HG02852 (cell line): Measurements from ENCODE around the gene ACOX3.
"Not testable (repeated sequence)": the region's sequence is repeated elsewhere in the genome, so short reads cannot be mapped to it uniquely, and the experiment has no call there.

Source experiments
- ATAC-seq: cut with Tn5 transposase; IDR thresholded peaks from one replicate; pipeline ENCODE4 v1.9.1; 2021; ENCODE audit warnings: mild to moderate bottlenecking, moderate library complexity; ENCODE audit not compliant: unreplicated experiment

Gene ACOX3

DNA sequence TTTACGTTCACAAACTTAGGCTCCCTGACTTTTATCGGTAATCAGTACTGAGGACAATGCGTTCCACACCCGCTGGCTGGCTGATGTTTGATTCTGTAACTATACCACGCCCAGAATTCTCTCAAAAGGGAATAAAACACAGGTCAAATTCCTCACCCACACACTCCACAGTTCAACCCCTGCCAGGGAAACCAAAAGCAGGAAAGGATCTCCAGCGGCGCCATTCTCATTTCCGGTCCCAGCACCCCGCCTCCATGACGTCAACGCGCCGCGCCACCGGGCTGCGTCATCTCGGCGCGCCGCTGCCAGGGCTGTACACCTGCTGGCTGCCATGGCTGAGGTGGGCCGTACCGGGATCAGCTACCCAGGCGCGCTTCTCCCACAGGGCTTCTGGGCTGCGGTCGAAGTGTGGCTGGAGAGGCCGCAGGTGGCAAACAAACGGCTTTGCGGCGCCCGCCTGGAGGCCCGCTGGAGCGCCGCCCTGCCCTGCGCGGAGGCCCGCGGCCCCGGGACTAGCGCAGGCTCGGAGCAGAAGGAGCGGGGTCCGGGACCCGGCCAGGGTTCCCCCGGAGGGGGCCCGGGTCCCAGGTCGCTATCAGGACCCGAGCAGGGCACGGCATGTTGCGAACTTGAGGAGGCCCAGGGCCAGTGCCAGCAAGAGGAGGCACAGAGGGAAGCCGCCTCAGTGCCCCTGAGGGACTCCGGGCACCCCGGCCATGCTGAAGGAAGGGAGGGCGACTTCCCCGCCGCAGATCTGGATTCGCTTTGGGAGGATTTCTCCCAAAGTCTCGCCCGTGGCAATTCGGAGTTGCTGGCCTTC, at the start of gene ACOX3, which contains the start of gene TRMT44:
ACOX3 (minus strand) TSS at position 232 of the 820 bp plus-strand sequence. CDS start 24,202 bp downstream, outside the sequence.
TRMT44 (plus strand) TSS at position 286 of the 820 bp plus-strand sequence; CDS start at position 332, 46 bp downstream.
- ATAC-seq: peak; percentile 85

GRCh38 chr4:8488791-8489369, 48.4 kb upstream of the ACOX3 start:
- no peak for ATAC-seq

DNA sequence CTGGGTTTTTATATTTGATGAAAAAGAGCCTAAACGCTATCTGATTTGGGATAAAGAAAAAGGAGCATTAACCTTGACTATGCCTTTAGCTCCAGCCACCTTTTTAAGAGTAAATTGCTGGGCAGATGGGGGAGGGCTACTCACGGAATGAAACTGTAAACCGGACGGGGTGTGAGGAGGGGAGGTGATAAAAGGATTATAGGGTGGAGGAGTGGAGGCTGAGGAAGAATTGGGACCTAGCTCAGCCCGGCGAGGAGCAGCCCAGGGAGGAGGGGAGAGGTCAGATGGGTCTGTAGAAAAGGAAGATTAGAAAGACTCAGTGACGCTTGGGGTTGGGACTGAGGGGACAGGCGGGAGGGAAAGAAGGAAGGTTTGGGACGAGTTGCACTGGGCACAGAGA, 46.1 kb upstream of the ACOX3 start:
- ATAC-seq: not testable (repeated sequence)

GRCh38 chr4:8480221-8480620, 39.7 kb upstream of the ACOX3 start:
- ATAC-seq: no peak

GRCh38 chr4:8478801-8479744, 38.5 kb upstream of the ACOX3 start:
- ATAC-seq: no peak

DNA sequence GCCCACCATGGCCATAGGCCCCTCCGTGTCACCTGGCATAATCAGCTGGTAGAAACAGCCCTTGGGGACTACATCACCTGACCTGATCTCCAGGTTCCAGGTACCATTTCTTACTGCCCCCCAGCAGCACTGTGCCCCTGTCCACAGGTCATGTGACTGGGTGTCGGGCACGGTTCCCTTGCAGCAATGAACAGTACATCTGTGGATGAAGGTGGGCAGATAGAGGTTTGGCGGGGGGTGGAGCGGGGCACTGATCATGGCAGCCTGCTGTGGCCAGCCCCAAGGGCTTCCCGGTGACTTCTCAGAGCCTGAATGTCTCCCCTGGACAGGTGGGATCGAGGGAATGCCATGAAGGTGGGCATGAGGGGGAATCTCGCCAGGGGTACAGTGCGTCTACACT, 37.8 kb upstream of the ACOX3 start:
- no peak for ATAC-seq

GRCh38 chr4:8477676-8478075, 37.2 kb upstream of the ACOX3 start:
- no peak for ATAC-seq

GRCh38 chr4:8477095-8477635, 36.6 kb upstream of the ACOX3 start:
- no peak for ATAC-seq

GRCh38 chr4:8475751-8476575, 35.4 kb upstream of the ACOX3 start:
- ATAC-seq: no peak

GRCh38 chr4:8474856-8475255, 34.3 kb upstream of the ACOX3 start:
- ATAC-seq: no peak

DNA sequence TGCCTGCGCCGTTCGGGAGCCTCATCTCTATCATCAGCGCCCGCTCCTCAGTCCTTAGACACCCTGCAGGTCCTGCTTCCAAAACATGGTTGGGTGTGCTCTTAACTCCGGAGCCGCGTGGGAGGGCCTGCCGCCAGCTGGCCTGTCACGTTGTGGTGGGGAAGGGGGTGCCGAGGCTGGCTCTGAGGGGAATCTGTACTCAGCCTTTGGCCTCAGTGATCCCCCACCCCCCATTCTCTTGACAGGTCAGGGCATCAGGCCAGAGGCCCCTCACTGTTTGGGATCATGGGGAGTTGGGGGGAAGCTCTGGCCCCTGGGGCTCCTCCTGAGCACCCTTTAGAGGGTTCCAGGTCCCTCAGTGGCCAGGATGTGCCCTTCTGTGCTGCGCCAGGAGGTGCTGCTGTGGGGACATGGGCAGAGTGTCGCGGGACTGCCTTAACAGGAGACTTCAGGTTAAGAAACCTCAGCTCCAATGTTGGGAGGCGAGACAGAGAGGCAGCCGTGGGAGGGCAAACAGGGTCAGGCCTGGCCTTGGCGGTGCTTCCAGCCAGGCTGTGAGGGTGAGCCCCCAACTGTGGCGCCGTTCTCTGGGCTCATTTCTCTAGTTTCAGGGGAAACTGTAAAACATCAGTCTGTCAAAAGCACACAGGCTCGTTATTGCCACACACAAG, 33.5 kb upstream of the ACOX3 start:
- ATAC-seq: no peak

DNA sequence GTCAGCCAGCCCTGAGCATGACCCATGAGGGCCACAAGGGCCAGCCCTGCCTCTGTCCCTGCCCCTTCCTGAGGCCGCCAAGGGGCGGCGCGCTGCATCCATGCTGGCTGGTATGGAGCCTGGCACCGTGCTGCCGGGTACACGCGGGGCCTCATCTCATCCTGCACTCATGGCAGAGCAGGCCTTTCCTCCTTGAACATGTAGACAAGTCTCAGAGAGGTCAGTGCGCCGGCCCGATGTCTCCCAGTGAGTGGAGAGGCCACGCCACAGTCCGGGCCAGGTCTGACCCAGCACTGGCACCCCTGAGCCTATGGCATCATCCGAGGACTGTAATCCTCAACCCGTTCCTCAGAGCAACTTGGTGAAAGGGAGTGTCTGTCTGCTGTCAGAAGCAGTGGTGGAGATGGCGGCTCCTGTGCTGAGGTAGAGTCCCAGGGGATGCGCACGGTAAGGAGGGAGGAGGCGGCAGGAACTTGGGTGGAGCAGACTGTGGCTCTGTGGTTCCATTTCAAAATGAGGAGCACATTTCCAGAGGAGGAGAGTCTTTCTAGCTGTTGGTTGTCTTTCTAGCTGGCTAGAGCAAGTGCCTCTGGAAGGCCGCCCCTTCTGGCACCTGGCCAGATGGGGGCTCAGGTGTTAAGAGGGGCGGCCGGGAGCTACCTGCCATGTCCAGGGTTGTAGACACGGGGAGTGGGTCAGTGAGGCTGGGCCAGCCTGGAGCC, 32.8 kb upstream of the ACOX3 start:
- no peak for ATAC-seq

DNA sequence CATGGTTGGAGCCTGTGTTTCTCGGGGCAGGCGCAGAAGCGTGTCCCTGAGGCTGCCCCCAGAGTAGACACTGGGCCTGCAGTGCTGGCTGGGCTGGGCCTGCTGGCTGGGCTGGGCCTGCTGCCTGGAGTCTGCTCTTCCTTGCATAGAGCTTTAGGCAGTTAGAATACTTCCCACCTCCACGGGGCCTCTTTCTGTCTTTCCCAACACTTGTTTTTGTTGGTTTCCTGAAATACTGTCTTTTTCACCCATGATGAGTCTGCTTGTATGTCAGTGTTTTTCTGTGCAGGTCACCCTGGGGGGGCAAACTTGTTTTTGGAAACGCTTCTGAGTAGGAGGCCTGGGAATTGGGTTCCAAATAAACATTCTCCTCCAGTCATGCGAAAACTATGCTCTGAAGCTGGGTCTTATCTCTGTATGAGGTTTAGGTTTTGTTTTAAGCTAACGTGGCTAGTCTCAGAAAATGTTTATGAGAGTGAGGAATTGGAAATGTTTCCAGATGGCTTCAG, 32.2 kb upstream of the ACOX3 start:
- ATAC-seq: no peak

DNA sequence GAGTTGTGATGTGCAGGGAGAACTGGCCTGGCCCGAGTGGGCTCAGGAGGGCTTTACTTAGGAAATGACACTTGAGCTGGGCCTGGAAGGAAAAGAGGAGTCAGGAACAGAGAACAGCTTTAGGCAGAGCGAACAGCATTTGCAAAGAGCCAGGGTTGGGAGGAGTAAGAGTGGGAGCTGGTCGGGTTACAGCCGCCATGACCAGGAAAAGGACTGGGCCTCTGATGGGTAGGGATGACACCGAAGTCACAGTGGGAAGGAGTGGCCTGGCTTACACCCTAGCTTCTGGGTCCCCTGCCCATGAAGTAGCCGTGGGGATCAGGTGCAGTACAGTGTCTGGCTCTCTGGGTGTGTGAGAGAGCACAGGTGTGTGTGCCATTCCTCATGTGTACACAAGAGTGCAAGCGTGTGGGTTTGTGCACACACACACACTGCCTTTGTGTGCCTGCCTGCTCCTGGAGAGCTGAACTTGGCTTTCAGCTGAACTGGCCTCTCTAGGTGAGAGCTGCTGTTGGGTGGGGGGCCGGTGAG, 31.7 kb upstream of the ACOX3 start:
- no peak for ATAC-seq

GRCh38 chr4:8471211-8471875, 30.8 kb upstream of the ACOX3 start:
- no peak for ATAC-seq

GRCh38 chr4:8470451-8471024, 30.0 kb upstream of the ACOX3 start:
- ATAC-seq: no peak

GRCh38 chr4:8469550-8469949, 29.0 kb upstream of the ACOX3 start:
- ATAC-seq: no peak
